ENCODE results near the gene RIN2.

DNA sequence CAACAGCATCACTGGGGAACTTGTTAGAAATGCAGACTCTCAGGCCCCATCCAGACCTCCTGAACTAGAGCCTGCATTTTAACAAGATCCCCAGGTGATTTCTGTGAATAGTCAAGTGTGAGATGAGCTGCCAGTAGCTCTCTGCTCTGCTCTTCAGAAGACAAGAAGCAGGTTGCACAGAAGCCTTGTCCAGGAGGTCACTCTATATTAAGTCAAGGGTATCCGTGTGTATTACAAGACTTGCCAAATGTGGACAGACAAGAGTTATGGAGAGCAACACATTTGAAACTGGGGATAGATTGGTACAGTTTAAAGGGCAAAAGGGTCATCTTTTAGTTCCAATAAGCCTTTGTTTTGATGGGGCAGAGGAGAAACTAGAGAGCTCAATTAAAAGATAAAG is 23.2 kb upstream of the RIN2 start:
- TF ChIP-seq, protein P1, sequence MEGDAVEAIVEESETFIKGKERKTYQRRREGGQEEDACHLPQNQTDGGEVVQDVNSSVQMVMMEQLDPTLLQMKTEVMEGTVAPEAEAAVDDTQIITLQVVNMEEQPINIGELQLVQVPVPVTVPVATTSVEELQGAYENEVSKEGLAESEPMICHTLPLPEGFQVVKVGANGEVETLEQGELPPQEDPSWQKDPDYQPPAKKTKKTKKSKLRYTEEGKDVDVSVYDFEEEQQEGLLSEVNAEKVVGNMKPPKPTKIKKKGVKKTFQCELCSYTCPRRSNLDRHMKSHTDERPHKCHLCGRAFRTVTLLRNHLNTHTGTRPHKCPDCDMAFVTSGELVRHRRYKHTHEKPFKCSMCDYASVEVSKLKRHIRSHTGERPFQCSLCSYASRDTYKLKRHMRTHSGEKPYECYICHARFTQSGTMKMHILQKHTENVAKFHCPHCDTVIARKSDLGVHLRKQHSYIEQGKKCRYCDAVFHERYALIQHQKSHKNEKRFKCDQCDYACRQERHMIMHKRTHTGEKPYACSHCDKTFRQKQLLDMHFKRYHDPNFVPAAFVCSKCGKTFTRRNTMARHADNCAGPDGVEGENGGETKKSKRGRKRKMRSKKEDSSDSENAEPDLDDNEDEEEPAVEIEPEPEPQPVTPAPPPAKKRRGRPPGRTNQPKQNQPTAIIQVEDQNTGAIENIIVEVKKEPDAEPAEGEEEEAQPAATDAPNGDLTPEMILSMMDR (conservative IDR thresholded peaks at IDR 0.05; ENCODE audit: low read depth, low read length): no peak
- no peak for TF ChIP-seq POLR2A (IDR thresholded peaks at IDR 0.05; ENCODE audit: low read depth, low read length)

All from IMR-90 (cell line).